Vagina (tissue), 2 donors: Measurements from ENCODE around the gene RASGRF2. TPM values are rescaled to one million over a fixed set of nuclear protein-coding genes. Genes with fewer than 3 reads are reported as not detected.
A peak's percentile ranks its signal among the peaks of the same experiment; 100 is the strongest.

Experiments
- DNase-seq, 2 donors: peaks; one replicate each; pipeline ENCODE4 v3.0.0-alpha.2; 2017; ENCODE audit errors: extremely low spot score in 2 of 2
- H3K27ac ChIP-seq: fragments of 200-600 bp; sonication (generic); one replicate; pipeline ENCODE4 v1.5.1; 2019
- H3K27me3 ChIP-seq: fragments of 200-600 bp; sonication (generic); one replicate; pipeline ENCODE4 v1.5.1; 2019
- H3K36me3 ChIP-seq, 2 donors: fragments of 200-600 bp; sonication (generic); one replicate each; pipeline ENCODE4 v1.5.1; 2017 to 2019
- H3K4me1 ChIP-seq: fragments of 200-600 bp; sonication (generic); one replicate; pipeline ENCODE4 v1.5.1; 2019
- H3K4me3 ChIP-seq, 2 donors: fragments of 200-600 bp; sonication (generic); 1 replicate in 1 of 2; 2 replicates in 1 of 2; pipeline ENCODE4 v1.5.1; 2016 to 2019
- H3K9me3 ChIP-seq: fragments of 200-600 bp; sonication (generic); one replicate; pipeline ENCODE4 v1.5.1; 2019
- CTCF ChIP-seq, 3 experiments: fragments of 450-650 bp in 2 of 3; fragments of 200-600 bp in 1 of 3; sonication (generic) in 1 of 3; IDR thresholded peaks; one replicate each; pipeline ENCODE4 v1.5.1; 2017 to 2019; ENCODE audit warnings: antibody characterized with exemption in 3 of 3, mild to moderate bottlenecking in 2 of 3, moderate library complexity in 2 of 3
- POLR2A ChIP-seq, 2 donors: fragments of 450-650 bp; IDR thresholded peaks; one replicate each; pipeline ENCODE4 v1.6.1; 2017; ENCODE audit warnings: antibody characterized with exemption in 2 of 2, mild to moderate bottlenecking in 2 of 2, moderate library complexity in 2 of 2
- POLR2AphosphoS5 ChIP-seq, 2 donors: sonication (generic); formaldehyde crosslinking; IDR thresholded peaks; one replicate each; pipeline ENCODE4 v1.9.0; 2017; ENCODE audit warnings: antibody characterized with exemption in 2 of 2, mild to moderate bottlenecking in 2 of 2, low read depth in 1 of 2; ENCODE audit not compliant: insufficient read depth in 1 of 2
- intact Hi-C: fragments of 100-400 bp; cut with DNase I; formaldehyde crosslinking; loops from one replicate; pipeline ENCODE4 v1.15.1; 2023
- total RNA-seq: library from RNA; depleted of rRNA; stranded (reverse); fragments of >200 nt; gene quantifications from one replicate; pipeline ENCODE4 v1.2.3, GENCODE V29; 2016

RASGRF2 gene
- total RNA-seq, 1 donor from 2014 or later = 8.8 TPM

GRCh38 chr5:81179959-81180358 lies 219.8 kb downstream of the RASGRF2 start:
- H3K4me1 ChIP-seq = no peaks in the 10 kb centered on the region
- no peaks in the 10 kb centered on the region for H3K27me3 ChIP-seq
- no peak overlapping the region for H3K27ac ChIP-seq
- peak in 1 of 2 donors; percentile 25 for DNase-seq
- TF ChIP-seq POLR2AphosphoS5 (IDR thresholded peaks at IDR 0.05; ENCODE audit: insufficient read depth in 1 of 2, low read depth in 1 of 2) (no peak), CTCF (IDR thresholded peaks at IDR 0.05) (no peak), POLR2A (IDR thresholded peaks at IDR 0.05) (no peak)
- no peaks in the 10 kb centered on the region for H3K36me3 ChIP-seq
- intact Hi-C loops = no loop called here
- no peaks in the 10 kb centered on the region for H3K9me3 ChIP-seq
- H3K4me3 ChIP-seq = no peak overlapping the region

GRCh38 chr5:81180780-81181460 lies 220.8 kb downstream of the RASGRF2 start:
- Histone ChIP-seq H3K9me3 (no peaks in the 10 kb centered on the region), H3K4me3 (no peak overlapping the region), H3K27me3 (no peaks in the 10 kb centered on the region), H3K27ac (no peak overlapping the region), H3K4me1 (no peaks in the 10 kb centered on the region), H3K36me3 (no peaks in the 10 kb centered on the region)
- DNase-seq = no peak
- intact Hi-C loops = no loop called here
- TF ChIP-seq POLR2AphosphoS5 (IDR thresholded peaks at IDR 0.05; ENCODE audit: insufficient read depth in 1 of 2, low read depth in 1 of 2) (no peak), POLR2A (IDR thresholded peaks at IDR 0.05) (no peak), CTCF (IDR thresholded peaks at IDR 0.05) (no peak)

- TF ChIP-seq POLR2AphosphoS5 (IDR thresholded peaks at IDR 0.05; ENCODE audit: insufficient read depth in 1 of 2, low read depth in 1 of 2) = no peak
- no peak for TF ChIP-seq CTCF (IDR thresholded peaks at IDR 0.05)
- TF ChIP-seq POLR2A (IDR thresholded peaks at IDR 0.05) = no peak
- Histone ChIP-seq H3K9me3 (no peaks in the 10 kb centered on the region), H3K27me3 (no peaks in the 10 kb centered on the region), H3K27ac (no peak overlapping the region), H3K36me3 (no peaks in the 10 kb centered on the region), H3K4me1 (no peaks in the 10 kb centered on the region), H3K4me3 (no peak overlapping the region)
- intact Hi-C loops = no loop called here
- no peak for DNase-seq
Observed at GRCh38 chr5:81181576-81182316, 221.6 kb downstream of the RASGRF2 start.

- H3K4me3 ChIP-seq = no peak overlapping the region
- no peak overlapping the region for H3K27ac ChIP-seq
- H3K4me1 ChIP-seq = no peaks in the 10 kb centered on the region
- H3K36me3 ChIP-seq = no peaks in the 10 kb centered on the region
- H3K27me3 ChIP-seq = no peaks in the 10 kb centered on the region
- DNase-seq = no peak
- no peak for TF ChIP-seq CTCF (IDR thresholded peaks at IDR 0.05)
- no peak for TF ChIP-seq POLR2A (IDR thresholded peaks at IDR 0.05)
- TF ChIP-seq POLR2AphosphoS5 (IDR thresholded peaks at IDR 0.05; ENCODE audit: insufficient read depth in 1 of 2, low read depth in 1 of 2) = no peak
- intact Hi-C loops = no loop called here
- no peaks in the 10 kb centered on the region for H3K9me3 ChIP-seq
Observed at GRCh38 chr5:81182396-81183390, 222.5 kb downstream of the RASGRF2 start.
